Measurements from ENCODE around the gene PNPLA2.

PNPLA2 gene

DNA sequence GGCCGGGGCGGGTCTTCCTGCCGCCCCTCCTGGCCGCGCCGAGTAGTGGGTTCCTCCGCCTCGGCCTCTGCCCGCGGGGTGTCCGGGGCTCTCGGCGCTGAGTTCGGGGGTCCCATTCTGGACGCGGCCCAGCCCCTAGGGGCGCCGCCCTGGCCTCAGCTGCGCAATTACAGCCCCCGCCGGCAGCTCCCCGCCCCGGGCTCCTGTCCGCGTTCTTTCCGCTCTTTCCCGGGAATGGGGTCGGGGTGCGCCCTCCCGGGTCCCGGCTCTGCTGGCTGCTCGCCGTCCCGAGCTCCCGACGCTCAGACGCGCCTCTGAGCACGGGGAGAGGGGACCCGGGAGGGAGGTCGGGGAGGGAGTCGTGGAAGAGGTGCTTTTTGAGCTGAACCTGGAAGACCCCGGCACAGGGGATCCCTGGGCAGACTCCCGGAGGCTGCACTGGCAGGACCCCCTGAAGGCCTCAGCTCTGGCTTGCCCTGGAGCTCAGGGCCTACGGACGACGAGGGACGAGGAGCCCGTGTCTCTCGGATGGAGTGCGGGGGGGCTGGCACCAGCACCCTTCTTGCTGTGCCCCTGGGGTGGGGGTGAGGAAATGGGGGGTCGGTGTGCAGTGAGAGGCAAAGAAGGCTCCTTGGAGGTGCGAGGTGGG is 24.5 kb downstream of the PNPLA2 start:
- TF ChIP-seq, protein P1, sequence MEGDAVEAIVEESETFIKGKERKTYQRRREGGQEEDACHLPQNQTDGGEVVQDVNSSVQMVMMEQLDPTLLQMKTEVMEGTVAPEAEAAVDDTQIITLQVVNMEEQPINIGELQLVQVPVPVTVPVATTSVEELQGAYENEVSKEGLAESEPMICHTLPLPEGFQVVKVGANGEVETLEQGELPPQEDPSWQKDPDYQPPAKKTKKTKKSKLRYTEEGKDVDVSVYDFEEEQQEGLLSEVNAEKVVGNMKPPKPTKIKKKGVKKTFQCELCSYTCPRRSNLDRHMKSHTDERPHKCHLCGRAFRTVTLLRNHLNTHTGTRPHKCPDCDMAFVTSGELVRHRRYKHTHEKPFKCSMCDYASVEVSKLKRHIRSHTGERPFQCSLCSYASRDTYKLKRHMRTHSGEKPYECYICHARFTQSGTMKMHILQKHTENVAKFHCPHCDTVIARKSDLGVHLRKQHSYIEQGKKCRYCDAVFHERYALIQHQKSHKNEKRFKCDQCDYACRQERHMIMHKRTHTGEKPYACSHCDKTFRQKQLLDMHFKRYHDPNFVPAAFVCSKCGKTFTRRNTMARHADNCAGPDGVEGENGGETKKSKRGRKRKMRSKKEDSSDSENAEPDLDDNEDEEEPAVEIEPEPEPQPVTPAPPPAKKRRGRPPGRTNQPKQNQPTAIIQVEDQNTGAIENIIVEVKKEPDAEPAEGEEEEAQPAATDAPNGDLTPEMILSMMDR (IDR thresholded peaks at IDR 0.05; ENCODE audit: extremely low read depth, missing control alignments): no peak
- no peak for DNase-seq (ENCODE audit: low spot score)

DNA sequence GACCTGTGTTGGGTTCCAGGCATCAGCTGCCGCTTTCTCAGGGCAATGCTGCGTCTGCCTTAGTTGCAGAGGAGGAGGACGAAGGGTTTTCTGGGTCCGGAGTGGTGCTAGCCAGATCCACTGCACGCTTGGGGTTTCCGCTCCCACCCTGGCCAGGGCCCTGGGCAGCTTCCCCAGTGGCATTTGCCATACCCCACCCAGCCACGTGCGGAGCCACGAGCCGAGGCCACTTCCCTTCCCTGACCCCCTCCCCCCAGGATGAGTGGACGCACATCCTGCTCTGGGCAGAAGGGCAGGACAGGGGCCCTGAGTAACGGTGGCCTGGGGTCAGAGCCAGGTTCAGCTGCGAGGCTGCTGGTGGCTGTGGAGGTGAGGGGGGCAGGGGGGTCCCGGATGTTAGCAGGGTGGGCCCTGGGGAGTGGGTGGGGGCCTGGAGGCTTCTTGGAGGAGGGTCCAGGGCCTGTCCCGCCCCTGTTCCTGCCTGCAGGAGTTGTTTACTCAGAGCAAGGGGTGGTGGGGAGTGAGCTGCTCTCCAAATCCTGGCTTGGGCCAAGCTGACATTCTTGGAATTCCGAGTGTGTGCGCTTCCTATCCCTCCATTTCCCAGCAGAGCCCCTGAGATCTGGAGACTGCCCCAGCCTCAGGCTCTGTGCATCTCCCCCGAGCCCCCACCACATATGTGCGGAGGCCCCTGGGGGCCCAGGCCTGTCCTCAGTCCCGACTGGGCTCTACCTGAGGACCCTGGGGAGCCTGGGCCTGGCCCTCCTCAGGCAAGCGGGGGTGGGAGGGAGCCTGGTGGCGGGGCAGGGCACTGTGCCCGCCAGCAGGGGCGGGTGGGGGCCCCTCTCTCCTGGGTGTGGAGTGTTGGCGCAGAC is 25.3 kb downstream of the PNPLA2 start:
- TF ChIP-seq, protein P1 (IDR thresholded peaks at IDR 0.05; ENCODE audit: extremely low read depth, missing control alignments): no peak
- DNase-seq (ENCODE audit: low spot score): no peak

DNA sequence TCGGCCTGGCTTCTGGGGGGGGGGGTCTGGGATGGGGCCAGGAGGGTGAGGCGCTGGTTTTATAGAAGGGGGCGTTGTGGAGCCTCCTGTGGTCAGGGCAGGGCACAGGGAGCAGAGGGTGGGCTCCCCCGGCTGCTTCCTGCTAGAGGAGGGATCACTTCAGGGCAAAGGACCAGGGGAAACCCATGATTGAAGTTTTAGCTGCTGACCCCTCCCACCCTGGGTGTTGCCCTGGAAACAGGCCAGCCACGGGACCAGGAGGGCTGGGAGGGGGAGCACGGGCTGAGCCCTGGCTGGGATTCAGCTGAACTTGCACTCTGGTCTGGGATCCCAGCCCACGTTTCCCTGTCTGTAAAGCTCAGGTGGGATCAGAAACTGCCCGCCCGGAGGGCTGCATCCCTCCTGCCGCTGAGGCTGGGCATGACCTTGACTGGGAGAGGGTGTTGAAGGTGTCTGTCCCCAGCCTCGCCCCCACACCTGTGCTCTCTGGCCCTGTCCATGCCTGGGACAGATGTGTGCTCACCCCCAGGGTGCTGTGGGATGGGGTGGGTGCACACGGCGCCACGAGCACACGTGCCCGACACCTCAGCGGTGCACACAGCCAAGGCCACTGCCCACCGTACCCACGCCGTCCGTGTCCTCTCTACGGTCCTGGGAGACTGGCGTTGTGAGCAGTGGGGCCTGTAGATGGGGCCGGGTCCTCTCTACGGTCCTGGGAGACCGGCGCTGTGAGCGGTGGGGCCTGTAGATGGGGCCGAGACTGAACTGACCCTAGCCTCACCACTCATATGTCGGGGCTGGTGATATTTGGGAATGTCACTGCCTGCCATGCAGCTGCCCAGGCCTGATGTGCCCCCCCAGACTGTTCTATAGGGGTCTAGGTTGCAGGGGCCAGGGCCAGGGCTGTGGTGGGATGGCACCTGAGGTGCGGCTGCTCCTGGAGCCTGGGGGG is 26.3 kb downstream of the PNPLA2 start:
- TF ChIP-seq, protein P1 (IDR thresholded peaks at IDR 0.05; ENCODE audit: extremely low read depth, missing control alignments): no peak
- DNase-seq (ENCODE audit: low spot score): peak; percentile 80

DNA sequence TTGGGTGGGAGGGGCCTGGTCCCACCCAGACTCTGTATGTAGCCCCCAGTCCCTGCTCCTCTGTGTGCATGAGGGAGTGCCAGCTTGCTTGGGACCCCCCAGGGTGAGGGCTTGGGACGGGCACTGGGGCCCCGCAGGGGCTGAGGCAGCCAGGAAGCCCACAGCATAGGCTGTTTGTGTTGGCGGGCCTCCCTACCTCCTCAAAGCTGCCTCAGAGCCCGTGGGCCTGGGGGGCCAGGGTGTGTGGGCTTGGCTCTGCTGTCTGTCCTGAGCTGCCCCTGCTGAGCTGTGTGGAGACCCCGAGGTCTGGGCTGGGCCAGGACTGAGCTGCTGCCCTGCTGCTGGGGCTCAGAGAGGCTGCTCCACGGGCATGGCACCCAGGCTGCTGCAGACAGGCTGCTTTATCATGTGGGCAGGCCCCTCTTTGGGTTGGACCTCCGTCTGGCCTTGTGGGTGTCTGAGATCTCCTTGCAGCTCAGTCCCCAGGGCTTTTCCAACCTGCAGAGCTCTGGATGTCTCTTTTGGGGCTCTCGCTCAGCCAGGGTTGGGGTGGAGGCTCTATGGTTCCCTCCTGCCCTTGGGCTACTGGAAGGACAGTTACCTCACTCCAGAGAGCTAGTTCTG is 27.3 kb downstream of the PNPLA2 start:
- TF ChIP-seq, protein P1 (IDR thresholded peaks at IDR 0.05; ENCODE audit: extremely low read depth, missing control alignments): no peak
- no peak for DNase-seq (ENCODE audit: low spot score)

DNA sequence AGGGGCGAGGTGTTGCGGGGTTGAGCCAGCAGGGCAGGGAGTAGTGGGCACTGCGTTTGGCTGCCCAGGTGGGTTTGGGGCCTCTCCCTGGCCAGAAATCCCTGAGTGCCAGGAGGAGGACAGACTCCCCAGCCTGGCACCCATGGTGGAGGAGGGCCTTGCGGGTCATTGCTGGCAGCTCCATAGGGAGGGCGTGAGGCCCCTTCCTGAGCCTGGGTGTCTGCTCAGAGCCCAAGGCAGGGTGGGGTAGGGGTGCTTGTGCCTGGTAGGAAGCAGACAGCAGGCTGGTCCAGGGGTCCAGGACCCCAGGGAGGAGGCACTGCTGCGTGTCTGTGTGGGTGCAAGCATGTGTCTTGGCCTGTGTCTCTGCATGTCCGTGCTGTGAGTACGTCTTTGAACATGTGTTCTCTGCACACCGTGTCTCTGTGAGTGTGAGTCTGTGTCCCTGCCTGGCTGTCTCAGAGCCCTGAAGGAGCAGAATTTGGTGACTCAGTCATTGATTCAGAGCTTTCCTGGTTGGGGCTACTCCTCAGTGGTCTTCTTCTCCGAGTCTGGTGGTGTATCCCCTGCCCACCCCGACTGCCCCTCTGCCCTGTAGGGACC is 27.9 kb downstream of the PNPLA2 start:
- no peak for DNase-seq (ENCODE audit: low spot score)
- TF ChIP-seq, protein P1 (IDR thresholded peaks at IDR 0.05; ENCODE audit: extremely low read depth, missing control alignments): no peak

DNA sequence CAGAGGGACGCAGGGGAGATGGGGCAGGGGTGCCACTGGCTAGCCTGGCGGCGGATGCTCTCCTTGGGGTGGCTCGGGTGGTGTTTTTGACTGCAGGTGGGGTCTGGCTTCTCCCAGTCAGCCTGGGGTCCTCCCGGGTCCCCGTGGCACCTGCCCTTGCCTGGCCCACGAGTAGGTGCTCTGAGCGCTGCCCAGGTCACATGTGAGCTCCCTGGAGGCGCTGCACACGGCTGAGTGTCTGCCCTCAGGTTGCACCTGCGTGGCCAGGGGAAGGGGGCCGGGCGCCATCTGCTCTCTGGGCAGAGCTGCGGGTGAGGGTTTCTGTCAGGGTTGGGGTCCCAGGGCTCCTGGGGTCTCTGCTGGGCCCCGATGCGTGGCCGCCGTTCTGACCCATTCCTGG is 29.2 kb downstream of the PNPLA2 start:
- DNase-seq (ENCODE audit: low spot score): no peak

More for the DNA sequence above, 29.2 kb downstream of the PNPLA2 start:
- TF ChIP-seq, protein P1 (IDR thresholded peaks at IDR 0.05; ENCODE audit: extremely low read depth, missing control alignments): no peak
